NK-92 treated with Interleukin-12 subunit alpha and Interleukin-12 subunit beta, amount 100 ng/mL, for 24 hours (cell line): Measurements from ENCODE around the gene NOS1AP.
"Not testable (repeated sequence)": the region's sequence is repeated elsewhere in the genome, so short reads cannot be mapped to it uniquely, and the experiment has no call there.

Source experiments
- DNase-seq: peaks from one replicate; lab custom pipeline; 2025; lab: John Stamatoyannopoulos, UW

The NOS1AP gene

GRCh38 chr1:162169031-162169790, 99.7 kb downstream of the NOS1AP start:
- DNase-seq: no peak

DNA sequence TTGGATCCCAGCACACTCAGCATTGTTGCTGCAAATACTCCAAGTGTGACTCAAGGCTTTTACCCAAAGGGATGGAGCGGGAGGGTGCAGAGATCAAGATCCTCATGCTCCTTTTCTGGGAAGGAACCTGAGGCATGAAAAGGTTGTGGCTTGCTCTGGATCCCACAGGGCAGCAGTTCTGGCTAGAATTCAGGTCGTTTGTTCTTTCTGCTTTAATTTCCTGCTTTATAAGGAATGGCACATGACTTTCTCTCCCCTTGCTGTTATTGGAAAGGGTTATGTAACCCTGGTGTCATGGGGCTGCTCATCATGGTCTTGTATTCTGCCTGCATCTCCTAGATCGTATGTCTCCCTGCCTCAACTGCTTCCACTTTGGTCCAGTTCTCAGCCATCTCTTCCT, 101.6 kb downstream of the NOS1AP start:
- no peak for DNase-seq

- no peak for DNase-seq
These were observed 103.0 kb downstream of the NOS1AP start for GRCh38 chr1:162172311-162173102.

DNA sequence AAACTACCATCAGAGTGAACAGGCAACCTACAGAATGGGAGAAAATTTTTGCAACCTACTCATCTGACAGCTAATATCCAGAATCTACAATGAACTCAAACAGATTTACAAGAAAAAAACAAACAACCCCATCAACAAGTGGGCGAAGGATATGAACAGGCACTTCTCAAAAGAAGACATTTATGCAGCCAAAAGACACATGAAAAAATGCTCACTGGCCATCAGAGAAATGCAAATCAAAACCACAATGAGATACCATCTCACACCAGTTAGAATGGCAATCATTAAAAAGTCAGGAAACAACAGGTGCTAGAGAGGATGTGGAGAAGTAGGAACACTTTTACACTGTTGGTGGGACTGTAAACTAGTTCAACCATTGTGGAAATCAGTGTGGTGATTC, 104.1 kb downstream of the NOS1AP start:
- not testable (repeated sequence) for DNase-seq

GRCh38 chr1:162174027-162174426, 104.5 kb downstream of the NOS1AP start:
- DNase-seq: not testable (repeated sequence)

GRCh38 chr1:162175379-162176081, 106.0 kb downstream of the NOS1AP start:
- DNase-seq: no peak

DNA sequence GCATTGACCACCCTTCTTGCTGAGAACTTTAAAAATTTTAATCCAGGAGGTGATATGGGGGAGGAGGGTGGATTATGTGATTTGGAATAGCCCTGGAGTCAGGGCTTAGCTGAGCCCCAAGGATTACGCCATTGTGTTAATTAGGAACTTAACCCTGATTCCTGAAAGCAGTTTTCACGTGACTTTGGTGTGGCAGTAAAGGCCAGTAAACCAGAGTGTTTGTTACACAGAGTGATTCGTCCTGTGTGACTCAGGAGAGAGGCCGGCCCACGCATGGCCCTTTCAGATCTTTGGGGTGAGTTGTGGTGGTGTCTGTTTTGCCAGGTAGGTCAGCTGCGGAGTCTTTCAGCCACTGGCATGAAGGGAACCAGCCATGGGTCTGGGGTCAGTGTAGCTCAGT, 107.6 kb downstream of the NOS1AP start:
- DNase-seq: peak; percentile 47

- DNase-seq: no peak
These were observed 108.9 kb downstream of the NOS1AP start for GRCh38 chr1:162178432-162178831.

DNA sequence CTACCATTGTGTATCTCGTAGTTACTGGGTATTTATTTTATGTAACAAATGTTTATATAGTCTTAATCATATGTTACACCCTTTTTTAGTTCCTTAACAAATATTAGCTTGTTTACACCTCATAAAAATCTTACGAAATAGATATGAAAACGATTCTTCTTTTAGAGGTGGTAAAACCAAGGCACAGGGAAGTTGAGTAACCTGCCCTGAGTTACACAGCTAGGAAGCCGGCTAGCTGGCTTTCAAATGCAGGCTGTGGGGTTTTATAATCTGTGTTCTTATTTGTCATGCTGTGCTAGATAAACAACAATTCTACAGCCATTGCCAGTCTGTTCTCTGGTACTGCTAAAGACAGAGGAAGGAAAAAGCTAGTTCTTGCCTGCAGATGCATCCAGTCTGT, 109.6 kb downstream of the NOS1AP start:
- DNase-seq: peak; percentile 48

GRCh38 chr1:162180813-162181212, 111.3 kb downstream of the NOS1AP start:
- no peak for DNase-seq

DNA sequence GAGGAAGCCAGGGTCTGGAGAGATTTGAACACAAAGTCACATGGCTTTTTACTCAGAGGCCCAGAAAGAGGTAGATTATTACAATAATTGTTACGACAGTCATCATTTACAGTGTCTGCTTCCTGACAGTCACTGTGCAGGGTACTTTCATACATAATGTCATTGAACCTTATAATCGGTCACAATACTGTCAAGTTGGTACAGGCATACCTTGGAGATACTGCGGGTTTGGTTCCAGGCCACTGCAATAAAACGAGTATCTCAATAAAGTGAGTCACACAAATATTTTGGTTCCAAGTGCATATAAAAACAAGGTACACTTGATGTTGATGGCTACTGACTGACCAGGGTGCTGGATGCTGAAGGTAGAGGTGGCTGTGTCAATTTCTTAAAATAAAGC, 112.6 kb downstream of the NOS1AP start:
- no peak for DNase-seq

DNA sequence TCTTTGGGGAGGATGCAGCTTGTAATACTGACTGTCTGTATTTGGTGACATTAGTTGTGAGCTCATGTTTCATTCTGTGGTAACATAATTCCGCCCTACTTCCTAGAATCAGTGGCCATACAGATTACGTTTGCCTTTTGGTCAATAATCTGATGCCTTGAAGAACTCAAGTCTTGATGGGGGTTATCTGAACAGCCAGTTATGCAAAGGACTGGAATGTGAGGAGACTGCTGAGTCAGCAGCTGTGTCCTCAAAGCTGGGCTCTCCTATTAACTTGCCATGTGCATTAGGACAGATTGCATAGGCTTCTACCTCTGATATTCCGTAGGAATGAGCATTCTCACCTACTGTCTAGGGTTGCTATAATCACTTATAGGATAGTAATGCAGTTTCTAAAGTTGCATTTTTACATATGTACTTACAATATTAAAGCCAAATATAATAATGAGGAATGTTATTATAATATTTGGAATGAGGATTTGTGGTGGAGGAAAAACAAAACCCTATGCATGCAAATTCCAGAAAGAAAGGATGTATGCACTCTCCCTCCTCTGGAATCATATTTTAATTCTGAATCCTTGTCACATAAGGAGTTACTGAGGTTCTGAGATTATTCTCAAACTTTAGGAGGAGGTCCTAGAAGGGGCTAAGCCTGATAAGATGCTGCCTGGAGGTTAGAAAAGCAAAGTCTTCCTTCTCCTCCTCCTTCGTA, 116.0 kb downstream of the NOS1AP start:
- no peak for DNase-seq

- no peak for DNase-seq
These were observed 116.5 kb downstream of the NOS1AP start for GRCh38 chr1:162186026-162186374.

DNA sequence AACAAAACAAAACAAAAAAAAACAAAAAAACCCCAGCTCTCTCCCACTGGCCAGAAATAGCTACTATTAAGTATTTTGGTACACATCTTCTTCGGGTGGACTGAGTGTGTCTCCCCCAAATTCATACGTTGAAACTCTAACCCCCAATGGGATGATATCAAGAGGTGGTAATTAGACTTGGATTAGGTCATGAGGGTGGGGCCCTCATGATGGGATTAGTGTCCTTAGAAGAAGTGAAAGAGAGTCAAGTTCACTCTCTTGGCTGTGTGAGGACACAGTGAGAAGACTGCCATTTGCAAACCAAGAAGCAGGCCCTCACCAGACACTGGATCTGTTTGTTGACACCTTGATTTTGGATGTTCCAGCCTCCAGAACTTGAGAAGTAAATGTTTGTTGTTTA, 116.9 kb downstream of the NOS1AP start:
- no peak for DNase-seq

GRCh38 chr1:162187687-162188276, 118.3 kb downstream of the NOS1AP start:
- no peak for DNase-seq

DNA sequence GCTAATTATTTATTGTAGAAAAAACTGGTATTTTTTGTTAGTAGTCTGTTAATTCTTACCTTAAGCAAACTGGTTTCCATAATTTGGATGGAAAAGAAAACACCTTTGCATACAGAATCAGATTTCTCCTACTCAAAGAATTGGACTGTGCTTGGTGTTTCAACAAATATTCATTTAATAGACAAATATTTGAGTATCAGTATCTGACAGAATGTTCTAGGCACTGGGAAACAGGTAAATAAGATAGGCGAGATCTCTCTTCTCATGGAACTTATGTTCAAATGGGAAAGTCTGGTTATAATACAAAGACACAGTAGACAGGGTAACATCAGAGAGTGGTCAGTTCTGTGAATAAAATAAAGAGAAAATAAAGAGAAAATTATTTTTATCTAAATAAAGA, 119.9 kb downstream of the NOS1AP start:
- no peak for DNase-seq

GRCh38 chr1:162191396-162192305, 122.2 kb downstream of the NOS1AP start:
- no peak for DNase-seq

DNA sequence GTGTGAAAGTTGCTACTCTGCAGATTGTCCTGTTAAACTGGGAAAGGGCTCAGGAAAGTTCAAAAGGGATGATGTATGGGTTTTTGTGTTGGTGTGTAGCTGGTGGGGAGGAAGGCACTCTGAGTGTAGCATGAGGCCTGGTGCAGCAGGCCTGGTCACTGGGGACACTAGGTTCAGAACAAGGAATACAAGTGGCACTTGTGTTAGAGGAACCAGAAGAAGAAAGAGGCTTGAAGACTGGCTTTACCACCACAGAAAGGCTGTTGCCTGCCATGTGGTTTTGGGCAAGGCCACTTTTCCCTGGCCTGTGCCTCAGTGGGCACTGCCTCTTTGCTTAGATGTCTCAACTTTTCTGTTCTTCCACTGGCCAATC, 122.8 kb downstream of the NOS1AP start:
- DNase-seq: no peak

DNA sequence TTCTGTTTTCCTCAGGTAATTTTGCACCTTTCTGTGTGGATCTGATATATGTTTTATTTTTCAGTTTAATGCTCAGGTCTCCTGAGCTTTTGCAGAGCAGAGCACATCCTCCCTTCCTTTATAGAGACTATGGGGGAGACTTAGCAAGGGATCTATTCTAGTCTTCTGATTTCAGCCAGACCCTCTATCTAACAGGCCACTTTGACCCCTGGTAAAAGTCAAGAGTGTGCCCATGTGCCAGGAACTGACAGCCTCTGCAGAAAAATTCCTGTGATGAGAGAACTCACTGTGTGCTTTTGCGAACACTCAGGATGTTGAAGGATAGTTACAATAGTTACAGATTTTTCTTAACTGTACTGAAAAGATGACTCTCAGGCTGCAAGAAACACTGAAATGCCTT, 123.3 kb downstream of the NOS1AP start:
- no peak for DNase-seq

DNA sequence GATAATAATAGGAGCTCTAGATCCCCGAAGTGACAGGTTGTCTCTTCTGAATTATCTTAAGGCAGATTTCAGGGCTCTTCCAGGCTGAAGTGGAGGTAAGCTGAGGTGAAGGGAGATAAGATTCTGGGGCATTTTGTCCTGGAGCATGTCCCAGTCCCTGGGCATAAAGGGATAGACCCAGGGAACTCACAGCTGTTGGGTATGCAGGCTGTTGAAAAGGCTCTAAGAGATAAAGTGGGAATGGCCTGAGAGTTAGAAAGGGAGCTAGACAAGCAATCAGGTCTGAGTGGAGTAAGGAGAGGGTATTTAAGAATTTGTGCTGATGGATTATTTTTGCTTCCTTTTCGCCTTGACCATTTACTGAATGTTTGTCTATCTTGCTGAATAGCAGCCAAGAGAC, 123.7 kb downstream of the NOS1AP start:
- no peak for DNase-seq

DNA sequence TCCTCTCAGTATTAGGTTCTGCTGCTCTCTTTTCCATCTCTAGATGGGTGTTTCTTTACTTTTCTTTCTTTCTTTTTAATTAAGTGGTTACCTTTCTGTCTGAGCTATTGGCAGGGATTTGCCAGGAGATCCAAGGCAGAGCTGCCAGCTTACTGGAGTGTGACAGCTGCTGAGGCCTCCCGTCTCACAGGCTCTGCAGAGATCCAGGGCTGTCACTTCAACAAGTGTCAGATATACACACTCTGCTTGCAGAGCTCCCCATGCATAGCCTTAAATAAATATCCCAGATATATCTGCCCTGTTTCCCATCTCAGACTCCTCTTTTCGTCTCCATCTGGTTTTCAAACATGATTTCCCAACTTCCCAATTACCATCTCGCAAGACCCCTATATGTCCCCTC, 124.3 kb downstream of the NOS1AP start:
- DNase-seq: no peak
